CD4-positive, alpha-beta T cell (primary cell): ENCODE results near the gene SET. TPM values are rescaled to one million over a fixed set of nuclear protein-coding genes. Genes with fewer than 3 reads are reported as not detected.

Experiments
- ATAC-seq: fragments of 200-7000 bp; cut with Tn5 transposase; one replicate; pipeline ENCODE4 v1.10.0; 2022; ENCODE audit warnings: mild to moderate bottlenecking; ENCODE audit not compliant: poor library complexity
- CTCF ChIA-PET: fragments of 350-600 bp; sonication (Branson Sonifier 250); formaldehyde crosslinking; loops from one replicate; lab custom pipeline; 2021; ENCODE audit warnings: antibody characterized with exemption, inconsistent platforms; lab: Charles Lee
- POLR2A ChIA-PET: fragments of 350-600 bp; sonication (Branson Sonifier 250); formaldehyde crosslinking; loops from one replicate; lab custom pipeline; 2021; ENCODE audit warnings: antibody characterized with exemption, inconsistent platforms; lab: Charles Lee
- DNase-seq, 14 experiments: peaks; one replicate each; pipeline ENCODE4 v3.0.0-alpha.2; 2013 to 2020; ENCODE audit warnings: mixed read lengths in 2 of 14
- H3K27ac ChIP-seq, 2 donors: one replicate each; pipeline versions ENCODE4 v1.5.1 to v1.7.0; 2013; ENCODE audit warnings: low read length in 2 of 2, low read depth in 1 of 2, mild to moderate bottlenecking in 1 of 2
- H3K27me3 ChIP-seq, 2 experiments: 1 replicate in 1 of 2; 2 replicates in 1 of 2; pipeline versions ENCODE4 v1.6.1 to v1.7.0; 2013; ENCODE audit warnings: low read length in 2 of 2, control low read depth in 1 of 2, mild to moderate bottlenecking in 1 of 2, moderate library complexity in 1 of 2; ENCODE audit not compliant: insufficient read depth in 2 of 2, control insufficient read depth in 1 of 2
- H3K36me3 ChIP-seq: one replicate; pipeline ENCODE4 v1.6.1; 2013; ENCODE audit warnings: low read length, control low read depth; ENCODE audit not compliant: insufficient read depth
- H3K4me1 ChIP-seq: one replicate; pipeline ENCODE4 v1.6.1; 2013; ENCODE audit warnings: low read length, control low read depth; ENCODE audit not compliant: insufficient read depth
- H3K4me3 ChIP-seq: one replicate; pipeline ENCODE4 v1.5.1; 2013; ENCODE audit warnings: mild to moderate bottlenecking, low read length, moderate library complexity
- H3K9me3 ChIP-seq, 2 experiments: 1 replicate in 1 of 2; 2 replicates in 1 of 2; pipeline versions ENCODE4 v1.6.1 to v1.7.0; 2013; ENCODE audit warnings: low read length in 2 of 2, mild to moderate bottlenecking in 2 of 2, control low read depth in 1 of 2, moderate library complexity in 1 of 2; ENCODE audit not compliant: control insufficient read depth in 1 of 2, insufficient read depth in 1 of 2
- H3K27ac Mint-ChIP-seq: one replicate; pipeline ENCODE4 v1.8.0; 2020; ENCODE audit warnings: mixed read lengths
- H3K27me3 Mint-ChIP-seq: one replicate; pipeline ENCODE4 v1.8.0; 2021; ENCODE audit warnings: mixed read lengths
- H3K36me3 Mint-ChIP-seq: one replicate; pipeline ENCODE4 v1.8.0; 2021; ENCODE audit warnings: low read depth, mixed read lengths
- H3K4me1 Mint-ChIP-seq: one replicate; pipeline ENCODE4 v1.8.0; 2021; ENCODE audit warnings: low read depth, mixed read lengths
- H3K4me3 Mint-ChIP-seq: one replicate; pipeline ENCODE4 v1.8.0; 2020; ENCODE audit warnings: mild to moderate bottlenecking, mixed read lengths
- H3K9me3 Mint-ChIP-seq: one replicate; pipeline ENCODE4 v1.8.0; 2020; ENCODE audit warnings: mixed read lengths
- intact Hi-C, 2 experiments: fragments of 100-400 bp; cut with DNase I in 1 of 2; cut with micrococcal nuclease in 1 of 2; formaldehyde crosslinking; loops; one replicate each; pipeline versions ENCODE4 v1.15.1 to v1.9.0; 2023 to 2025; cut with DNase I, micrococcal nuclease
- total RNA-seq, 174 experiments: library from RNA in 2 of 174; stranded (reverse) in 2 of 174; gene quantifications; one replicate each; pipeline ENCODE4 v1.2.3 and lab custom pipeline; 2021 to 2026
- TF ChIP-seq, protein P1 (sequence below): fragments of 200-600 bp; IDR thresholded peaks from one replicate; pipeline ENCODE4 v1.8.0; 2022; ENCODE audit warnings: antibody characterized with exemption, mild to moderate bottlenecking

The SET gene
- total RNA-seq, 2 experiments from 2014 or later, result 228 to 241 TPM

DNA sequence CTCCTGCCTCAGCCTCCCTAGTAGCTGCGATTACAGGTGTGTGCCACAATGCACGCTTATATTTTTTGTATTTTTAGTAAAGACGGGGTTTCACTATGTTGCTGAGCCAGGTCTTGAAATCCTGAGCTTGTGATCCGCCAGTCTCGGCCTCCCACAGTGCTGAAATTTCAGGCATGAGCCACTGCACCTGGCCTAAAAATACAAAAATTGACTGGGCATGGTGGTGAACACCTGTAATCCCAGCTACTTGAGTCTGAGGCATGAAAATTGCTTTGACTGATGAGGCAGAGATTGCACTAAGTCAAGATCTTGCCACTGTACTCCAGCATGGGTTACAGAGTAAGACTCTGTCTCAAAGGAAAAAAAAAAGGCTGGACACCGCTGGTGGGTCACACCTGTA is 19.2 kb upstream of the SET start:
- H3K27me3 ChIP-seq, result no peaks in the 10 kb centered on the region
- ATAC-seq (no peak), DNase-seq (no peak)
- POLR2A ChIA-PET, result interaction anchor here (0.6 kb wide), 1 partner anchor 32 kb away, joined by 3 read pairs; no protein-coding TSS in a partner anchor
- no peaks in the 10 kb centered on the region for H3K27me3 Mint-ChIP-seq
- H3K9me3 Mint-ChIP-seq, result no peaks in the 10 kb centered on the region
- no peak overlapping the region for H3K4me3 Mint-ChIP-seq
- intact Hi-C loops, result no loop called here
- no peaks in the 10 kb centered on the region for H3K9me3 ChIP-seq
- no peak overlapping the region for H3K4me3 ChIP-seq
- H3K27ac ChIP-seq, result no peak overlapping the region
- H3K4me1 ChIP-seq, result no peaks in the 10 kb centered on the region
- H3K27ac Mint-ChIP-seq, result no peak overlapping the region
- no peaks in the 10 kb centered on the region for H3K36me3 ChIP-seq
- TF ChIP-seq, protein P1, sequence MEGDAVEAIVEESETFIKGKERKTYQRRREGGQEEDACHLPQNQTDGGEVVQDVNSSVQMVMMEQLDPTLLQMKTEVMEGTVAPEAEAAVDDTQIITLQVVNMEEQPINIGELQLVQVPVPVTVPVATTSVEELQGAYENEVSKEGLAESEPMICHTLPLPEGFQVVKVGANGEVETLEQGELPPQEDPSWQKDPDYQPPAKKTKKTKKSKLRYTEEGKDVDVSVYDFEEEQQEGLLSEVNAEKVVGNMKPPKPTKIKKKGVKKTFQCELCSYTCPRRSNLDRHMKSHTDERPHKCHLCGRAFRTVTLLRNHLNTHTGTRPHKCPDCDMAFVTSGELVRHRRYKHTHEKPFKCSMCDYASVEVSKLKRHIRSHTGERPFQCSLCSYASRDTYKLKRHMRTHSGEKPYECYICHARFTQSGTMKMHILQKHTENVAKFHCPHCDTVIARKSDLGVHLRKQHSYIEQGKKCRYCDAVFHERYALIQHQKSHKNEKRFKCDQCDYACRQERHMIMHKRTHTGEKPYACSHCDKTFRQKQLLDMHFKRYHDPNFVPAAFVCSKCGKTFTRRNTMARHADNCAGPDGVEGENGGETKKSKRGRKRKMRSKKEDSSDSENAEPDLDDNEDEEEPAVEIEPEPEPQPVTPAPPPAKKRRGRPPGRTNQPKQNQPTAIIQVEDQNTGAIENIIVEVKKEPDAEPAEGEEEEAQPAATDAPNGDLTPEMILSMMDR, result no peak
- H3K36me3 Mint-ChIP-seq, result no peaks in the 10 kb centered on the region
- CTCF ChIA-PET, result no interaction called here
- H3K4me1 Mint-ChIP-seq, result no peaks in the 10 kb centered on the region

DNA sequence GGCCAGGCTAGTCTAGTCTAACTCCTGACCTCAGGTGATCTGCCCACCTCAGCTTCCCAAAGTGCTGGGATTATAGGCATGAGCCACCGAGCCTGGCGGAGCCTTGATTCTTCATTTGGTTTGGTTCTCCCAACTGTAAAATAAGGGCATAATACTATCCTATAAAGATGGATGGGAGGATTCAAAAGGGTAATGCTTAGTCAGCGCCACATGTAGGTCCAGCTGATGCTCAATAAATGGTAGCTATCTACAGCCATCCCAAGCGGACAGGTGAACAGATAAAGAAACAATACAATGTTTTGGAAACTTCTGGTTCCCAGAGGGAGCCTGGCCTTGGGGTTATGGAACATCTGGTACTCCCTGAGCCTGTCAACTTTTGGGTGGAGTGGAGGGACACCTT is 13.6 kb upstream of the SET start:
- CTCF ChIA-PET, result no interaction called here
- intact Hi-C loops, result no loop called here

DNA sequence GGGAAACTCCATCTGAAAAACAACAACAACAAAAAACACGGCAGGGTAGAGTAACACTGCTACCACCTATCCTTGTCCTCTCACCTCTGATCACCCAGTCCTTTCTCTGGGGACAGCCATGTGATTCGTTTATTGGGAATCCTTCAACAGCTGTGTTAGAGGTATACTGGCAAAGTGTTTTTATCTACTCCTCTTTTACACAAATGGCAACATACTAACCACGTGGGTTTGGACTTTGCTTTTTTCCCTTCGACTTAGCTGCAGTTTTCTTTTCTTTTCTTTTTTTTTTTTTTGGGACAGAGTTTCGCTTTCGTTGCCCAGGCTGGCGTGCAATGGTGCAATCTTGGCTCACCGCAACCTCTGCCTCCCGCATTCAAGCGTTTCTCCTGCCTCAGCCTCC is 11.2 kb upstream of the SET start:
- Mint-ChIP-seq H3K9me3 (no peaks in the 10 kb centered on the region), H3K36me3 (no peaks in the 10 kb centered on the region), H3K4me1 (no peaks in the 10 kb centered on the region), H3K27ac (no peak overlapping the region), H3K27me3 (no peaks in the 10 kb centered on the region), H3K4me3 (no peak overlapping the region)
- H3K4me1 ChIP-seq, result peaks cover under 1% of the 10 kb centered on the region
- DNase-seq (no peak), ATAC-seq (no peak)
- no peak overlapping the region for H3K27ac ChIP-seq
- TF ChIP-seq, protein P1, result no peak
- H3K4me3 ChIP-seq, result no peak overlapping the region
- H3K36me3 ChIP-seq, result no peaks in the 10 kb centered on the region
- intact Hi-C loops, result no loop called here
- ChIA-PET CTCF (no interaction called here), POLR2A (interaction anchor here (0.6 kb wide), 1 partner anchor 39 kb away, joined by 4 read pairs; no protein-coding TSS in a partner anchor)
- no peaks in the 10 kb centered on the region for H3K9me3 ChIP-seq
- H3K27me3 ChIP-seq, result no peaks in the 10 kb centered on the region

More for the DNA sequence above, 13.6 kb upstream of the SET start:
- Mint-ChIP-seq H3K9me3 (no peaks in the 10 kb centered on the region), H3K27me3 (no peaks in the 10 kb centered on the region), H3K36me3 (no peaks in the 10 kb centered on the region), H3K27ac (no peak overlapping the region), H3K4me1 (no peaks in the 10 kb centered on the region), H3K4me3 (no peak overlapping the region)
- Histone ChIP-seq H3K4me1 (no peaks in the 10 kb centered on the region), H3K9me3 (no peaks in the 10 kb centered on the region), H3K4me3 (no peak overlapping the region), H3K27ac (no peak overlapping the region), H3K36me3 (no peaks in the 10 kb centered on the region), H3K27me3 (no peaks in the 10 kb centered on the region)
- TF ChIP-seq, protein P1, result no peak
- POLR2A ChIA-PET, result interaction anchor here (1.5 kb wide), 1 partner anchor 14 kb away, joined by 5 read pairs; the partner anchor contains the start of gene SET
- no peak for DNase-seq
- ATAC-seq, result no peak
